Neural crest cell (in vitro differentiated cells): ENCODE data around the gene PDRG1. TPM values are rescaled to one million over a fixed set of nuclear protein-coding genes. Genes with fewer than 3 reads are reported as not detected.

Experiments
- DNase-seq: peaks from one replicate; pipeline ENCODE4 v3.0.0; 2021; ENCODE audit warnings: low read depth, mixed read lengths, low spot score
- H3K27ac Mint-ChIP-seq: one replicate; pipeline ENCODE4 v1.8.0; 2021; ENCODE audit warnings: mild to moderate bottlenecking, mixed read lengths; ENCODE audit not compliant: unreplicated experiment
- H3K27me3 Mint-ChIP-seq: 2 replicates; pipeline ENCODE4 v1.8.0; 2021; ENCODE audit warnings: low read depth, mild to moderate bottlenecking, mixed read lengths
- H3K36me3 Mint-ChIP-seq: 2 replicates; pipeline ENCODE4 v1.8.0; 2021; ENCODE audit warnings: low read depth, mild to moderate bottlenecking, mixed read lengths
- H3K4me1 Mint-ChIP-seq: 2 replicates; pipeline ENCODE4 v1.8.0; 2021; ENCODE audit warnings: mixed read lengths
- H3K4me3 Mint-ChIP-seq: one replicate; pipeline ENCODE4 v1.8.0; 2021; ENCODE audit warnings: mild to moderate bottlenecking, mixed read lengths
- H3K9me3 Mint-ChIP-seq: 2 replicates; pipeline ENCODE4 v1.8.0; 2021; ENCODE audit warnings: mixed read lengths
- total RNA-seq: library from RNA; stranded (reverse); gene quantifications from 2 replicates; pipeline ENCODE4 v1.2.1, GENCODE V29; 2021
- TF ChIP-seq, protein P1 (sequence below): fragments of 200-600 bp; sonication (generic); conservative IDR thresholded peaks from 2 replicates; pipeline ENCODE4 v1.5.0; 2021; ENCODE audit warnings: antibody characterized with exemption, mild to moderate bottlenecking

The PDRG1 gene
- total RNA-seq, 1 donor from 2014 or later, result 34.9 TPM

DNA sequence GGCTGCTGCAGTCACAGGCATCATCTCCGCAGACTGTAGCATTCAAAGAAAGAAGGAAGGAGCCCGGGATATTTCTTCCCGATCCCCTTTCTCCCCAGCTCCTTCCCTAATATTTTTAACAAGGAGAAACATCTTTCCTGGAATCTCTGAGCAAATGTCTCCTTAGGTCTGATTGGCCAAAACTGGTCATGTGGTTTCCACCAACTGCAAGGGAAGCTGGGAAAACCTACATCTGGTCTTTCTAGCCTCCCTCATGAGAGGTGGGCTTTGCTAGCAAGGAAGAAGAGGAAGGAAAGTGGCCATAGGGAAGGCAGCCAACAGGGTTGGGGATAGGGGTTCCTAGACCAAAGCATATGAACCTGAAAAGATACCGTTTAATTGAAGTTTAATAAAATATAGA lies 35.1 kb downstream of the PDRG1 start:
- Mint-ChIP-seq H3K27me3 (peaks cover 10% of the 10 kb centered on the region), H3K36me3 (no peaks in the 10 kb centered on the region), H3K9me3 (no peaks in the 10 kb centered on the region), H3K4me1 (peaks cover 7% of the 10 kb centered on the region), H3K4me3 (no peak overlapping the region), H3K27ac (no peak overlapping the region)
- TF ChIP-seq, protein P1, sequence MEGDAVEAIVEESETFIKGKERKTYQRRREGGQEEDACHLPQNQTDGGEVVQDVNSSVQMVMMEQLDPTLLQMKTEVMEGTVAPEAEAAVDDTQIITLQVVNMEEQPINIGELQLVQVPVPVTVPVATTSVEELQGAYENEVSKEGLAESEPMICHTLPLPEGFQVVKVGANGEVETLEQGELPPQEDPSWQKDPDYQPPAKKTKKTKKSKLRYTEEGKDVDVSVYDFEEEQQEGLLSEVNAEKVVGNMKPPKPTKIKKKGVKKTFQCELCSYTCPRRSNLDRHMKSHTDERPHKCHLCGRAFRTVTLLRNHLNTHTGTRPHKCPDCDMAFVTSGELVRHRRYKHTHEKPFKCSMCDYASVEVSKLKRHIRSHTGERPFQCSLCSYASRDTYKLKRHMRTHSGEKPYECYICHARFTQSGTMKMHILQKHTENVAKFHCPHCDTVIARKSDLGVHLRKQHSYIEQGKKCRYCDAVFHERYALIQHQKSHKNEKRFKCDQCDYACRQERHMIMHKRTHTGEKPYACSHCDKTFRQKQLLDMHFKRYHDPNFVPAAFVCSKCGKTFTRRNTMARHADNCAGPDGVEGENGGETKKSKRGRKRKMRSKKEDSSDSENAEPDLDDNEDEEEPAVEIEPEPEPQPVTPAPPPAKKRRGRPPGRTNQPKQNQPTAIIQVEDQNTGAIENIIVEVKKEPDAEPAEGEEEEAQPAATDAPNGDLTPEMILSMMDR, result no peak
- DNase-seq, result no peak

DNA sequence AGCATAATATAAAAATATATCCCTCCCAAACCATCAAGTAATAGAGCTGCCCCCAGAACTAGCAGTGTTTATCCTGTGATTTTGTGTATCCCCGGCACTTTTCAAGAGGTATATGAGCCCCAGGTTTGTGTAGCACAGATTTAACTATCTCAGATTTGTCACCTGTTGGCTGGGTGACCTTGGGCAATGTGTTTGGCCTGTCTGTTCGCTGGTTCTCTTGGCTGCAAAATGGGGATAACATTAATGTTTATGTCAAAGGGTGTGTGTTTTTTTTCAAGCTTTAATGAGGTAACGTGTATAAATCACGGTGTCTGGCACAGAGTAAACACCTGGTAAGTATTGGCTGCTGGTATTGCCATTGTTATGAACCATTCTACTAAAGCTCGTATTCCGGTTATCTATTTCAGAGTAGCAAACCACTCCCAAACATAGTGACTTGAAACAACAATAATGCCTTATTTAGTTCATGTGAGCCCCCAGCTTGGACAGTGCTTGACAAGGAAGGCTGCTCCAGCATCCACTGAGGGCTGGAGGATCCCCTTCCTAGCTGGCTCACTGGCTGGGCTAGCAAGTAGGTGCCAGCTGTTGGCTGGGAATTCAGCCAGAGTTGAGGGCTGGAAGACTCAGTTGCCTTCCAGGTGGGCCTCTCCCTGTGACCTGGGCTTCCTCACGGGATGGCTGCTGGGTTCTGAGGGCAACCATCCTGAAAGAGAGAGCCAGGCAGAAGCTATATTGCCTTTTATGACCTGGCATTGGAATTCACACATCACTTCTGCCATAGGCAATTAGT lies 36.2 kb downstream of the PDRG1 start:
- H3K4me1 Mint-ChIP-seq, result peaks cover 7% of the 10 kb centered on the region
- H3K9me3 Mint-ChIP-seq, result no peaks in the 10 kb centered on the region
- H3K27ac Mint-ChIP-seq, result no peak overlapping the region
- TF ChIP-seq, protein P1, result no peak
- no peak for DNase-seq
- H3K27me3 Mint-ChIP-seq, result peaks cover 10% of the 10 kb centered on the region
- H3K4me3 Mint-ChIP-seq, result no peak overlapping the region
- H3K36me3 Mint-ChIP-seq, result no peaks in the 10 kb centered on the region

GRCh38 chr20:31914170-31914569 lies 37.7 kb downstream of the PDRG1 start:
- Mint-ChIP-seq H3K4me1 (peaks cover 7% of the 10 kb centered on the region), H3K27ac (no peak overlapping the region), H3K9me3 (no peaks in the 10 kb centered on the region), H3K4me3 (no peak overlapping the region), H3K36me3 (no peaks in the 10 kb centered on the region), H3K27me3 (peaks cover 7% of the 10 kb centered on the region)
- DNase-seq, result no peak
- TF ChIP-seq, protein P1, result no peak

DNA sequence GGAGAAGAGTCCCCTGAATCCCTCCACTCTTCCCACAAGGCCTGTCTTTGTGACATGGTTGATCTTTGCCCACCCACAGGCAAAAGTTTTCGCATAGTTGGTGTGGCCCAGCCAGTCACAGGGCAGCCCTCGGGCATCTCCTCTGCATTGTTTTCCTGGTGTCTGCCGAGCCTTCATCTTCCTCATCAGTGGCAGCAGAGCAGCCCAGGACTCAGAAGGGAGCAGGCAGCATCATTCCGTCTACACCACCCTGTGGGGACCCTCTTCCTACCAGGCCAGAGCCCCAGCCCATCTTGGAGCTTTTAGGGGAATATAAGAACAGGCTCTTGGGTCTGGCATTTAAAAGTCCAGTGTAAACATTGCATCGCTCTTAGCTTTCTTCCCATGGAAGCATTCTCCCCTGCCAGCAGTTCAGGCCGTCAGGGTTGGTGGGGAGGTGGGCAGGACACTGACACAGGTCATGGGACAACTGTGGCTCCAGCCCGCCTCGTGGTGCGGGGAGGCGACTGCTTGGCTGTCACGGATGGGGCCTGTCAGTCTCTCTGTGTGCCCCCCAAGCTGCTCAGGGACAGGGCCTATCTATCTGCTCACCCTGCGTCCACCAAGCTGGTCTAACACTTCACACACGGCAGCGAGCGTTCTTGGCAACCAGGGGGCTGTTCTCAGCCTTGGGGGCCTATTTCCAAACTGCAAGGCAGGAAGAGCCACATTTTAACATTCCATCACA lies 38.3 kb downstream of the PDRG1 start:
- no peaks in the 10 kb centered on the region for H3K9me3 Mint-ChIP-seq
- H3K4me3 Mint-ChIP-seq, result no peak overlapping the region
- peak overlapping the region; percentile 7 for H3K27ac Mint-ChIP-seq
- TF ChIP-seq, protein P1, result no peak
- no peak for DNase-seq
- H3K4me1 Mint-ChIP-seq, result peaks cover 7% of the 10 kb centered on the region
- peaks cover 7% of the 10 kb centered on the region for H3K27me3 Mint-ChIP-seq
- H3K36me3 Mint-ChIP-seq, result no peaks in the 10 kb centered on the region

- no peaks in the 10 kb centered on the region for H3K27me3 Mint-ChIP-seq
- no peak overlapping the region for H3K27ac Mint-ChIP-seq
- peaks cover 7% of the 10 kb centered on the region for H3K4me1 Mint-ChIP-seq
- TF ChIP-seq, protein P1, result no peak
- no peaks in the 10 kb centered on the region for H3K9me3 Mint-ChIP-seq
- no peak overlapping the region for H3K4me3 Mint-ChIP-seq
- H3K36me3 Mint-ChIP-seq, result no peaks in the 10 kb centered on the region
- DNase-seq, result no peak
Observed at GRCh38 chr20:31910071-31910803, 41.6 kb downstream of the PDRG1 start.
